Measurements from ENCODE around the gene PPT1. TPM values are rescaled to one million over a fixed set of nuclear protein-coding genes. Genes with fewer than 3 reads are reported as not detected.
A peak's percentile ranks its signal among the peaks of the same experiment; 100 is the strongest.

PPT1 gene
- total and polyA plus RNA-seq, 2 experiments from 2014 or later: 67.4 to 202 TPM

GRCh38 chr1:40057310-40058030, 39.6 kb downstream of the PPT1 start:
- no peaks in the 10 kb centered on the region for H3K9me3 Mint-ChIP-seq
- Histone ChIP-seq H3K27ac (ENCODE audit: low read depth) (peak overlapping the region; percentile 40), H4K20me1 (replicated peaks; ENCODE audit: insufficient read depth) (peaks cover 40% of the 10 kb centered on the region), H3K27me3 (ENCODE audit: insufficient read depth) (no peaks in the 10 kb centered on the region), H3K9me2 (ENCODE audit: insufficient read depth) (no peaks in the 10 kb centered on the region), H3K36me3 (ENCODE audit: insufficient read depth) (peaks cover 22% of the 10 kb centered on the region), H3F3A (replicated peaks; ENCODE audit: low read depth) (no peaks in the 10 kb centered on the region), H3K4me1 (ENCODE audit: insufficient read depth) (peaks cover 21% of the 10 kb centered on the region), H3K4me3 (no peak overlapping the region), H3K79me2 (replicated peaks; ENCODE audit: insufficient read depth) (peaks cover 78% of the 10 kb centered on the region), H2AFZ (no peak overlapping the region), H3K4me2 (no peak overlapping the region)
- peaks cover 25% of the 10 kb centered on the region; the same call in 2 of the 3 replicates for H3K36me3 Mint-ChIP-seq (ENCODE audit: low read depth)
- no peak for DNase-seq (ENCODE audit: low spot score)
- no peak for ATAC-seq
- no peak overlapping the region for H3K4me3 Mint-ChIP-seq
- TF ChIP-seq REST (IDR thresholded peaks at IDR 0.05; ENCODE audit: unreplicated experiment): no peak
- TF ChIP-seq ZNF331 (CRISPR knock-in tag; IDR thresholded peaks at IDR 0.05; ENCODE audit: low read depth): no peak
- TF ChIP-seq CTCF (conservative IDR thresholded peaks at IDR 0.05; ENCODE audit: low read depth in 2 of 2): no peak
- H3K27me3 Mint-ChIP-seq (ENCODE audit: insufficient read depth, low read depth, poor library complexity): peaks cover 2% of the 10 kb centered on the region
- 0 out of 2 replicates have a peak overlapping the region, but pooled peaks have one; percentile 3 for H3K27ac Mint-ChIP-seq
- peaks cover 39% of the 10 kb centered on the region for H3K4me1 Mint-ChIP-seq

GRCh38 chr1:40056519-40057309, 40.3 kb downstream of the PPT1 start:
- no peaks in the 10 kb centered on the region for H3K27me3 ChIP-seq (ENCODE audit: insufficient read depth)
- no peak overlapping the region for H3K4me3 Mint-ChIP-seq
- no peak overlapping the region for H3K4me3 ChIP-seq
- no peak overlapping the region for H2AFZ ChIP-seq
- peaks cover 46% of the 10 kb centered on the region for H4K20me1 ChIP-seq (replicated peaks; ENCODE audit: insufficient read depth)
- ATAC-seq (no peak), DNase-seq (ENCODE audit: low spot score) (no peak)
- no peak for TF ChIP-seq NANOG (IDR thresholded peaks at IDR 0.05; ENCODE audit: borderline replicate concordance)
- no peak for TF ChIP-seq ZNF114 (CRISPR knock-in tag; IDR thresholded peaks at IDR 0.05)
- no peak overlapping the region for H3K27ac Mint-ChIP-seq
- H3K9me3 Mint-ChIP-seq: no peaks in the 10 kb centered on the region
- H3K4me2 ChIP-seq: no peak overlapping the region
- no peaks in the 10 kb centered on the region for H3F3A ChIP-seq (replicated peaks; ENCODE audit: low read depth)
- peaks cover 39% of the 10 kb centered on the region for H3K4me1 Mint-ChIP-seq
- H3K27me3 Mint-ChIP-seq (ENCODE audit: insufficient read depth, low read depth, poor library complexity): peaks cover 2% of the 10 kb centered on the region
- peak overlapping the region; percentile 40; the same call in 1 of the 2 replicates for H3K27ac ChIP-seq (ENCODE audit: low read depth)
- peaks cover 19% of the 10 kb centered on the region; the same call in 2 of the 3 replicates for H3K36me3 Mint-ChIP-seq (ENCODE audit: low read depth)
- H3K36me3 ChIP-seq (ENCODE audit: insufficient read depth): peaks cover 16% of the 10 kb centered on the region
- peaks cover 21% of the 10 kb centered on the region for H3K4me1 ChIP-seq (ENCODE audit: insufficient read depth)
- peaks cover 79% of the 10 kb centered on the region for H3K79me2 ChIP-seq (replicated peaks; ENCODE audit: insufficient read depth)
- H3K9me2 ChIP-seq (ENCODE audit: insufficient read depth): no peaks in the 10 kb centered on the region
